ENCODE results near the gene SMAD3.

Gene SMAD3

GRCh38 chr15:67185621-67186225 is 120.3 kb downstream of the SMAD3 start:
- no peak for DNase-seq

GRCh38 chr15:67186226-67186649 is 120.8 kb downstream of the SMAD3 start:
- no peak for DNase-seq

- no peak for DNase-seq
Observed at GRCh38 chr15:67186688-67187087, 121.3 kb downstream of the SMAD3 start.

- no peak for DNase-seq
Observed at GRCh38 chr15:67187351-67187854, 122.0 kb downstream of the SMAD3 start.

GRCh38 chr15:67188551-67189218 is 123.3 kb downstream of the SMAD3 start:
- no peak for DNase-seq

GRCh38 chr15:67189326-67190051 is 124.1 kb downstream of the SMAD3 start:
- DNase-seq = no peak

- DNase-seq = no peak
Observed at GRCh38 chr15:67190326-67190725, 124.9 kb downstream of the SMAD3 start.

GRCh38 chr15:67190813-67191212 is 125.4 kb downstream of the SMAD3 start:
- no peak for DNase-seq

GRCh38 chr15:67192185-67192820 is 126.9 kb downstream of the SMAD3 start:
- no peak for DNase-seq

GRCh38 chr15:67193223-67193990 is 128.0 kb downstream of the SMAD3 start:
- no peak for DNase-seq

- no peak for DNase-seq
Observed at GRCh38 chr15:67194171-67195114, 129.0 kb downstream of the SMAD3 start.

- DNase-seq = no peak
Observed at GRCh38 chr15:67195305-67195704, 129.9 kb downstream of the SMAD3 start.

GRCh38 chr15:67196222-67196621 is 130.8 kb downstream of the SMAD3 start:
- DNase-seq = no peak

- DNase-seq = no peak
Observed at GRCh38 chr15:67196672-67197363, 131.4 kb downstream of the SMAD3 start.

- DNase-seq = no peak
Observed at GRCh38 chr15:67197364-67197695, 131.9 kb downstream of the SMAD3 start.

GRCh38 chr15:67198157-67198754 is 132.9 kb downstream of the SMAD3 start:
- DNase-seq = no peak

- no peak for DNase-seq
Observed at GRCh38 chr15:67199391-67199790, 134.0 kb downstream of the SMAD3 start.

- DNase-seq = no peak
Observed at GRCh38 chr15:67199881-67200763, 134.7 kb downstream of the SMAD3 start.

GRCh38 chr15:67201136-67201535 is 135.7 kb downstream of the SMAD3 start:
- DNase-seq = no peak
